SK-N-SH (cell line): ENCODE measurements around the gene SIDT2. TPM values are rescaled to one million over a fixed set of nuclear protein-coding genes. Genes with fewer than 3 reads are reported as not detected.

ENCODE experiments used
- CTCF ChIA-PET: fragments of 300-600, 350-600 bp; formaldehyde crosslinking; extraction: SDS; loops from one replicate; lab custom pipeline; 2021; lab: Yijun Ruan, JAX
- POLR2A ChIA-PET: fragments of 350-600 bp; sonication (Branson Sonifier 250); formaldehyde crosslinking; extraction: SDS; loops from one replicate; lab custom pipeline; 2020; ENCODE audit warnings: antibody characterized with exemption, inconsistent platforms; lab: Yijun Ruan, JAX
- DNase-seq: peaks from one replicate; pipeline ENCODE4 v3.0.0; 2012
- H2AFZ ChIP-seq: fragments of 200-600 bp; sonication (generic); 2 replicates; pipeline ENCODE4 v1.8.1; 2016; ENCODE audit warnings: antibody characterized with exemption, mild to moderate bottlenecking, low read depth
- H3F3A ChIP-seq: fragments of 200-600 bp; sonication (generic); replicated peaks from 2 replicates; pipeline ENCODE3; 2016; ENCODE audit warnings: antibody characterized with exemption, mild to moderate bottlenecking; ENCODE audit not compliant: insufficient read depth
- H3K27ac ChIP-seq, 2 experiments: fragments of 200-500 bp in 1 of 2; fragments of 200-600 bp in 1 of 2; sonication (Bioruptor generic) in 1 of 2; sonication (generic), shearing (Covaris generic) in 1 of 2; 2 replicates each; pipeline versions ENCODE4 v1.5.1 to v1.6.1; 2014 to 2016; ENCODE audit warnings: low read depth in 2 of 2, inconsistent platforms in 1 of 2, low read length in 1 of 2, mild to moderate bottlenecking in 1 of 2, mixed read lengths in 1 of 2
- H3K27me3 ChIP-seq: fragments of 200-600 bp; sonication (generic), shearing (Covaris generic); 2 replicates; pipeline ENCODE4 v1.6.1; 2016; ENCODE audit warnings: mixed run types; ENCODE audit not compliant: insufficient read depth
- H3K36me3 ChIP-seq, 2 experiments: fragments of 200-500 bp in 1 of 2; fragments of 200-600 bp in 1 of 2; sonication (Bioruptor generic) in 1 of 2; sonication (generic) in 1 of 2; replicated peaks in 1 of 2; 2 replicates each; pipeline versions ENCODE3 to v1.5.1; 2014 to 2016; ENCODE audit warnings: low read length in 1 of 2, mild to moderate bottlenecking in 1 of 2; ENCODE audit not compliant: insufficient read depth in 2 of 2, control insufficient read depth in 1 of 2
- H3K4me1 ChIP-seq, 2 experiments: fragments of 200-500 bp in 1 of 2; fragments of 200-600 bp in 1 of 2; sonication (Bioruptor generic) in 1 of 2; sonication (generic), shearing (Covaris generic) in 1 of 2; 2 replicates each; pipeline versions ENCODE4 v1.5.1 to v1.6.1; 2014 to 2016; ENCODE audit warnings: low read depth in 1 of 2, low read length in 1 of 2, mixed run types in 1 of 2; ENCODE audit not compliant: insufficient read depth in 2 of 2, control insufficient read depth in 1 of 2
- H3K4me2 ChIP-seq: fragments of 200-600 bp; sonication (generic), shearing (Covaris generic); 2 replicates; pipeline ENCODE4 v1.6.1; 2017; ENCODE audit warnings: mixed run types
- H3K4me3 ChIP-seq, 2 experiments: fragments of 200-500 bp in 1 of 2; fragments of 200-600 bp in 1 of 2; sonication (Bioruptor generic) in 1 of 2; sonication (generic), shearing (Covaris generic) in 1 of 2; 2 replicates each; pipeline versions ENCODE4 v1.5.1 to v1.8.1; 2014 to 2016; ENCODE audit warnings: low read depth in 2 of 2, inconsistent platforms in 1 of 2, low read length in 1 of 2, mild to moderate bottlenecking in 1 of 2, mixed read lengths in 1 of 2, moderate library complexity in 1 of 2
- H3K79me2 ChIP-seq: fragments of 200-600 bp; sonication (generic); 2 replicates; pipeline ENCODE4 v1.8.1; 2017; ENCODE audit warnings: mild to moderate bottlenecking; ENCODE audit not compliant: insufficient read depth
- H3K9ac ChIP-seq: fragments of 200-600 bp; sonication (generic); 2 replicates; pipeline ENCODE4 v1.6.1; 2017; ENCODE audit warnings: mixed run types
- H3K9me2 ChIP-seq: fragments of 200-600 bp; sonication (generic); 2 replicates; pipeline ENCODE4 v1.6.1; 2017; ENCODE audit warnings: mixed run types
- H3K9me3 ChIP-seq: fragments of 200-600 bp; sonication (generic); 2 replicates; pipeline ENCODE4 v1.6.1; 2017; ENCODE audit warnings: mixed run types, mild to moderate bottlenecking, moderate library complexity
- H4K20me1 ChIP-seq: fragments of 200-600 bp; sonication (generic); 2 replicates; pipeline ENCODE4 v1.6.1; 2017; ENCODE audit warnings: mild to moderate bottlenecking, mixed run types; ENCODE audit not compliant: insufficient read depth
- CHD2 ChIP-seq: fragments of 150-350 bp; IDR thresholded peaks from 2 replicates; pipeline ENCODE4 v1.6.1; 2018; ENCODE audit warnings: low read length; ENCODE audit not compliant: partially characterized antibody
- ELF1 ChIP-seq: IDR thresholded peaks from 2 replicates; pipeline ENCODE4 v1.4.0; 2012
- EP300 ChIP-seq, 2 experiments: IDR thresholded peaks; 2 replicates each; pipeline versions ENCODE4 v1.4.0 to v1.6.1; 2012; ENCODE audit warnings: borderline replicate concordance in 1 of 2, low read depth in 1 of 2, low read length in 1 of 2
- FOXM1 ChIP-seq: IDR thresholded peaks from 2 replicates; pipeline ENCODE4 v1.4.0; 2012; ENCODE audit warnings: low read depth, mild to moderate bottlenecking
- GABPA ChIP-seq: IDR thresholded peaks from 2 replicates; pipeline ENCODE4 v1.4.0; 2012; ENCODE audit warnings: low read depth, mild to moderate bottlenecking
- GATA2 ChIP-seq: sonication (generic); formaldehyde crosslinking; IDR thresholded peaks from 2 replicates; pipeline ENCODE4 v1.5.0; 2020; ENCODE audit warnings: mild to moderate bottlenecking, missing genetic modification reagents
- MAX ChIP-seq: IDR thresholded peaks from 2 replicates; pipeline ENCODE4 v1.4.0; 2012; ENCODE audit warnings: low read depth
- MEF2A ChIP-seq: IDR thresholded peaks from 2 replicates; pipeline ENCODE4 v1.4.0; 2012; ENCODE audit warnings: low read depth, borderline replicate concordance
- MXI1 ChIP-seq: IDR thresholded peaks from 2 replicates; pipeline ENCODE4 v1.6.1; 2012; ENCODE audit warnings: mild to moderate bottlenecking, low read depth, low read length, improper control_type of control experiment
- NFIC ChIP-seq: IDR thresholded peaks from 2 replicates; pipeline ENCODE4 v1.4.0; 2012; ENCODE audit warnings: borderline replicate concordance
- POLR2AphosphoS5 ChIP-seq: IDR thresholded peaks from 2 replicates; pipeline ENCODE4 v1.6.1; 2012; ENCODE audit warnings: low read depth, low read length
- RCOR1 ChIP-seq: fragments of 150-350 bp; IDR thresholded peaks from 2 replicates; pipeline ENCODE4 v1.6.1; 2017; ENCODE audit warnings: antibody characterized with exemption, low read length
- RXRA ChIP-seq: IDR thresholded peaks from 2 replicates; pipeline ENCODE4 v1.4.0; 2012; ENCODE audit warnings: low read depth, mild to moderate bottlenecking, borderline replicate concordance
- YY1 ChIP-seq: IDR thresholded peaks from 2 replicates; pipeline ENCODE4 v1.4.0; 2012; ENCODE audit warnings: low read depth, mild to moderate bottlenecking
- WGBS: methylation state at CpG from one replicate; pipeline ENCODE4 v1.1.6; 2017; ENCODE audit warnings: low lambda C conversion rate; 5-methylcytosine and 5-hydroxymethylcytosine counted together
- polyA plus RNA-seq, 3 experiments: library from polyadenylated mRNA; depleted of rRNA; stranded (reverse); fragments of >200 nt; gene quantifications; 2 replicates each; pipeline ENCODE4 v1.2.3, GENCODE V29; 2012
- TF ChIP-seq, protein P1 (sequence below): IDR thresholded peaks from 2 replicates; pipeline ENCODE4; 2012
- TF ChIP-seq, protein P2 (sequence below): IDR thresholded peaks from 2 replicates; pipeline ENCODE4 v1.4.0; 2012; ENCODE audit warnings: low read depth, borderline replicate concordance
- TF ChIP-seq, protein P3 (sequence below): fragments of 150-350 bp; IDR thresholded peaks from 2 replicates; pipeline ENCODE4 v1.6.1; 2016; ENCODE audit warnings: mild to moderate bottlenecking, low read depth, low read length
- TF ChIP-seq, protein P4 (sequence below): IDR thresholded peaks from 2 replicates; pipeline ENCODE4 v1.6.1; 2012; ENCODE audit warnings: mild to moderate bottlenecking, low read depth, low read length, moderate library complexity

Gene SIDT2
- polyA plus RNA-seq, 1 of the 3 experiments (the other 2 are of a cell fraction) = 17.5 TPM

DNA sequence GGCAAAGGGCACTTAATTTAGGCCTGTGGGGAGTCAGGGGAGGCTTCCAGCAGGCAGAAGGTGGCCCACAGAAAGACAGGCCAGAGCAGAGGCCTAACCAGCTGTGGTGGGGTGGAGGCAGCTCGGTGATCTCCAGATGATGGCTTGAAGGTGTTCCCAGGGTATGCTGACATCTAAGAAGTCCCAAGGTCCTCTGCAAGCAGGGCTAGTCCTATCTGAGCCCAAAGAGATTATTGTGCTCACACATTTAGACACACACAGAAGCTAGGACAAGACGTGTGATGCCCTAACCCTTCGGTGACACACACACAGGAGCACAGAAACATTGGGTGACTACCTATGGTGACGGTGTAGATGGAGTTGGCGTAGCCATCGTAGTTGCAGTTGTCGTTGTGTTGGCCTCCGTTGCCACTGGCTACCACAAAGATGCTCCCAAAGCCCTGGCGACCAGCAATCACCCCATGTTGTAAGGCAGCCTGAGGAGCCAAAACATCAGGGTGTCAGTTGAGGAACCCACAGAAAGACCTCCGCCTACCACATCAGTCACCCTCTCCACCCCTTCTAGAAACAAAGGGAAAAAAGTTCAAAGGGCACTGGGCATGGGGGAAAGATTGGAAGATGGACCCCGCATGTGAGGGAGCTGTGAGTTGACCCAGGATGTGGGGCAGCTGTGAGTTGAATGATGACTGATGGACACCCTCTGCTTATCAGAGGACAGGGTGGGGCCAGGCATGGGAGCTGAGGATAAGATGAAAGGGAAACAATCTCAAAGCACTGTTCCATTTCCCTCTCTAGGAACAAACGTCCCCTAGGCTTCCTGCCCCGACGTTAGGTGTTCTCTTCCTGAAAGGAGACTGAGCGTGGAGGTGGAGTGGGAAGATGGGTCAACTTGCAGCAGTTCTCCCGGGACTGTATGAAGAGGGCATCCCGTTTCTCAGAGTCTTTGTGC is 45.5 kb downstream of the SIDT2 start:
- WGBS = 87% methylated on average over 16 of the region's 17 CpGs
- CTCF ChIA-PET = interaction anchor here (0.5 to 5.4 kb wide), 4 partner anchors 41 to 125 kb away, joined by 3 to 54 read pairs (median 13); partner anchors contain the start of gene SIDT2
- Histone ChIP-seq H3K9me2 (no peaks in the 10 kb centered on the region), H2AFZ (no peak overlapping the region), H3K9me3 (no peaks in the 10 kb centered on the region), H3K79me2 (peaks cover 3% of the 10 kb centered on the region; the same call in 1 of the 2 replicates), H3K4me2 (no peak overlapping the region), H3K4me1 (peaks cover 2 to 11% of the 10 kb centered on the region in 2 experiments; a peak in 2 of 4 replicates), H4K20me1 (no peaks in the 10 kb centered on the region), H3K4me3 (no peak overlapping the region), H3F3A (peaks cover 13% of the 10 kb centered on the region), H3K27me3 (no peaks in the 10 kb centered on the region), H3K36me3 (peaks cover 23 to 68% of the 10 kb centered on the region in 2 experiments), H3K9ac (no peak overlapping the region), H3K27ac (no peak overlapping the region)
- POLR2A ChIA-PET = no interaction called here
- TF ChIP-seq MAX (no peak), MXI1 (no peak), NFIC (no peak), GABPA (no peak), RCOR1 (no peak), POLR2AphosphoS5 (no peak), GATA2 (no peak), YY1 (no peak), RXRA (no peak), CHD2 (no peak), FOXM1 (no peak), ELF1 (no peak), MEF2A (no peak), EP300 (IDR thresholded peaks at IDR 0.05; ENCODE audit: borderline replicate concordance in 1 of 2, low read depth in 1 of 2, low read length in 1 of 2) (no peak)
- TF ChIP-seq, protein P1, sequence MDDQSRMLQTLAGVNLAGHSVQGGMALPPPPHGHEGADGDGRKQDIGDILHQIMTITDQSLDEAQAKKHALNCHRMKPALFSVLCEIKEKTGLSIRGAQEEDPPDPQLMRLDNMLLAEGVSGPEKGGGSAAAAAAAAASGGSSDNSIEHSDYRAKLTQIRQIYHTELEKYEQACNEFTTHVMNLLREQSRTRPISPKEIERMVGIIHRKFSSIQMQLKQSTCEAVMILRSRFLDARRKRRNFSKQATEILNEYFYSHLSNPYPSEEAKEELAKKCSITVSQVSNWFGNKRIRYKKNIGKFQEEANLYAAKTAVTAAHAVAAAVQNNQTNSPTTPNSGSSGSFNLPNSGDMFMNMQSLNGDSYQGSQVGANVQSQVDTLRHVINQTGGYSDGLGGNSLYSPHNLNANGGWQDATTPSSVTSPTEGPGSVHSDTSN = no peak
- TF ChIP-seq, protein P2, sequence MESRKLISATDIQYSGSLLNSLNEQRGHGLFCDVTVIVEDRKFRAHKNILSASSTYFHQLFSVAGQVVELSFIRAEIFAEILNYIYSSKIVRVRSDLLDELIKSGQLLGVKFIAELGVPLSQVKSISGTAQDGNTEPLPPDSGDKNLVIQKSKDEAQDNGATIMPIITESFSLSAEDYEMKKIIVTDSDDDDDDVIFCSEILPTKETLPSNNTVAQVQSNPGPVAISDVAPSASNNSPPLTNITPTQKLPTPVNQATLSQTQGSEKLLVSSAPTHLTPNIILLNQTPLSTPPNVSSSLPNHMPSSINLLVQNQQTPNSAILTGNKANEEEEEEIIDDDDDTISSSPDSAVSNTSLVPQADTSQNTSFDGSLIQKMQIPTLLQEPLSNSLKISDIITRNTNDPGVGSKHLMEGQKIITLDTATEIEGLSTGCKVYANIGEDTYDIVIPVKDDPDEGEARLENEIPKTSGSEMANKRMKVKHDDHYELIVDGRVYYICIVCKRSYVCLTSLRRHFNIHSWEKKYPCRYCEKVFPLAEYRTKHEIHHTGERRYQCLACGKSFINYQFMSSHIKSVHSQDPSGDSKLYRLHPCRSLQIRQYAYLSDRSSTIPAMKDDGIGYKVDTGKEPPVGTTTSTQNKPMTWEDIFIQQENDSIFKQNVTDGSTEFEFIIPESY = no peak
- TF ChIP-seq, protein P3, sequence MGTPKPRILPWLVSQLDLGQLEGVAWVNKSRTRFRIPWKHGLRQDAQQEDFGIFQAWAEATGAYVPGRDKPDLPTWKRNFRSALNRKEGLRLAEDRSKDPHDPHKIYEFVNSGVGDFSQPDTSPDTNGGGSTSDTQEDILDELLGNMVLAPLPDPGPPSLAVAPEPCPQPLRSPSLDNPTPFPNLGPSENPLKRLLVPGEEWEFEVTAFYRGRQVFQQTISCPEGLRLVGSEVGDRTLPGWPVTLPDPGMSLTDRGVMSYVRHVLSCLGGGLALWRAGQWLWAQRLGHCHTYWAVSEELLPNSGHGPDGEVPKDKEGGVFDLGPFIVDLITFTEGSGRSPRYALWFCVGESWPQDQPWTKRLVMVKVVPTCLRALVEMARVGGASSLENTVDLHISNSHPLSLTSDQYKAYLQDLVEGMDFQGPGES = no peak
- TF ChIP-seq, protein P4, sequence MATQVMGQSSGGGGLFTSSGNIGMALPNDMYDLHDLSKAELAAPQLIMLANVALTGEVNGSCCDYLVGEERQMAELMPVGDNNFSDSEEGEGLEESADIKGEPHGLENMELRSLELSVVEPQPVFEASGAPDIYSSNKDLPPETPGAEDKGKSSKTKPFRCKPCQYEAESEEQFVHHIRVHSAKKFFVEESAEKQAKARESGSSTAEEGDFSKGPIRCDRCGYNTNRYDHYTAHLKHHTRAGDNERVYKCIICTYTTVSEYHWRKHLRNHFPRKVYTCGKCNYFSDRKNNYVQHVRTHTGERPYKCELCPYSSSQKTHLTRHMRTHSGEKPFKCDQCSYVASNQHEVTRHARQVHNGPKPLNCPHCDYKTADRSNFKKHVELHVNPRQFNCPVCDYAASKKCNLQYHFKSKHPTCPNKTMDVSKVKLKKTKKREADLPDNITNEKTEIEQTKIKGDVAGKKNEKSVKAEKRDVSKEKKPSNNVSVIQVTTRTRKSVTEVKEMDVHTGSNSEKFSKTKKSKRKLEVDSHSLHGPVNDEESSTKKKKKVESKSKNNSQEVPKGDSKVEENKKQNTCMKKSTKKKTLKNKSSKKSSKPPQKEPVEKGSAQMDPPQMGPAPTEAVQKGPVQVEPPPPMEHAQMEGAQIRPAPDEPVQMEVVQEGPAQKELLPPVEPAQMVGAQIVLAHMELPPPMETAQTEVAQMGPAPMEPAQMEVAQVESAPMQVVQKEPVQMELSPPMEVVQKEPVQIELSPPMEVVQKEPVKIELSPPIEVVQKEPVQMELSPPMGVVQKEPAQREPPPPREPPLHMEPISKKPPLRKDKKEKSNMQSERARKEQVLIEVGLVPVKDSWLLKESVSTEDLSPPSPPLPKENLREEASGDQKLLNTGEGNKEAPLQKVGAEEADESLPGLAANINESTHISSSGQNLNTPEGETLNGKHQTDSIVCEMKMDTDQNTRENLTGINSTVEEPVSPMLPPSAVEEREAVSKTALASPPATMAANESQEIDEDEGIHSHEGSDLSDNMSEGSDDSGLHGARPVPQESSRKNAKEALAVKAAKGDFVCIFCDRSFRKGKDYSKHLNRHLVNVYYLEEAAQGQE = no peak
- DNase-seq = no peak
